NCI-H1694 treated with DMSO at 0.1 percent for 48 hours (cell line): ENCODE data around the gene MAP2K1.
"Not testable (repeated sequence)": the region's sequence is repeated elsewhere in the genome, so short reads cannot be mapped to it uniquely, and the experiment has no call there.

Experiments
- DNase-seq: peaks from one replicate; lab custom pipeline; 2025; lab: John Stamatoyannopoulos, UW

Gene MAP2K1

DNA sequence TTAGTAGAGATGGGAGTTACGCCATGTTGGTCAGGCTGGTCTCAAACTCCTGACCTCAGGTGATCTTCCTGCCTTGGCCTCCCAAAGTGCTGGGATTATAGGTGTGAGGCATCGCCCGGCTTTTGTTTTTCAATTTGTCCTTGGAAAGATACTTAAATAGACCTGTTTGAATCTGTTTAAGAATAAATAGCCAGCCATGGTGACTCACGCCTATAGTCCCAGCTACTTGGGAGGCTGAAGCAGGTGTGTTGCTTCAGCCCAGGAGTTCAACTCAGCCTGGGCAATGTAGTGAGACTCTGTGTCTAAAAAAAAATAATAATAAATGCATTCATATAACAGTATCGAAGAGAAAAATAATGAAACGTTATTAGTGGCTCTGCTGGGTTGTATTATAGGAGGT, 93.6 kb downstream of the MAP2K1 start:
- no peak for DNase-seq

DNA sequence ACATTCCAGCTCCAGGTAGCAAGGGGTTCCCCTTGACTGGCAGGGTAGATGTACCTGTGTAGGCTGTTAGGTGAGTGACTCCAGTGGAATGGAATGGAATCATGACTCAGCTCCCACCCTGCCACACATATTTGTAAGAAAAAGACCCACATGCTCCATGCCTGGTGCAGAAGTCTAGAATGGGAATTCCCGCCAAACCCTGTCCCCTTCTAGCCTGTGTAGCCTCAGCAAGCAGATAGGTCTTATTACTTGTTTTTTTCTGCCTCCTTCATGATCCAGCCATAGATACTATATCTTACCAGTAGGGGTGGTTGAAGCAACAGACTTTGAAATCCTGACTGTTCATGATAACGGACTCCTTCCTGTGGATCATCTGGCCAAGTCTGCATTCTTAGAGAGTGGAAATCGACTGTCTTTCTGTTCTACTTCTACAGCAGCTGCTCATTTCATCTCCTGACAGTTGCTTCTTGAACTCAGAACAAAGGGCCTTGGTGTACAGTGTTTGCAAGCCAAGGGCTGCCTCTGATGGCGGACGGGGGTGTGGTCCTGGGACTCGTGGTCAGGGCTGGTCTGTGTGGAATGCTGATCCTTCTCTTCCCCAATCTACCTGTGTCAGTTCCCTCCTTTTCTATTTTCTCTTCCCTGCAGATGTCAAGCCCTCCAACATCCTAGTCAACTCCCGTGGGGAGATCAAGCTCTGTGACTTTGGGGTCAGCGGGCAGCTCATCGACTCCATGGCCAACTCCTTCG, 94.6 kb downstream of the MAP2K1 start:
- no peak for DNase-seq

GRCh38 chr15:66482539-66482938, 95.8 kb downstream of the MAP2K1 start:
- DNase-seq, result no peak

DNA sequence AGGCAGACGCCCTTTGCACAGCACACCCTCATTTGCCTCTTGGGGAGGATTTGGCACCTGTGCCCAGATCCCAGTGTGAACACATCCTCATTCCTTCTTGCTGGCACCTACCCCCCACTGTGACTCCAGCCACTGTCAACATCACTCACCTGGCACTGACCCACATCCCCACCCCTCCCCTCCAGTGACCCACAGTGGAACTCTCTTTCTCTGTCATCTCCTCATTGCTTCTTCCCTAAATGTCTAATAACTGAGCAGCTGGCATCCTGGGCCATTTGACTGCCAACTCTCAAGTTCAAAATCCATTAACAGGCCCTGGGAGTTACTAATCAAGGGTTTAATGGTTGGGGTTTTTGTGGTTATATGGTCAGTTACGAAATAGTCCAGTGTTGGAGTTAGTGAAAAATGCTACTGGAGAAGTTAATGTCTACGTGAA, 96.4 kb downstream of the MAP2K1 start:
- peak; percentile 4 for DNase-seq

DNA sequence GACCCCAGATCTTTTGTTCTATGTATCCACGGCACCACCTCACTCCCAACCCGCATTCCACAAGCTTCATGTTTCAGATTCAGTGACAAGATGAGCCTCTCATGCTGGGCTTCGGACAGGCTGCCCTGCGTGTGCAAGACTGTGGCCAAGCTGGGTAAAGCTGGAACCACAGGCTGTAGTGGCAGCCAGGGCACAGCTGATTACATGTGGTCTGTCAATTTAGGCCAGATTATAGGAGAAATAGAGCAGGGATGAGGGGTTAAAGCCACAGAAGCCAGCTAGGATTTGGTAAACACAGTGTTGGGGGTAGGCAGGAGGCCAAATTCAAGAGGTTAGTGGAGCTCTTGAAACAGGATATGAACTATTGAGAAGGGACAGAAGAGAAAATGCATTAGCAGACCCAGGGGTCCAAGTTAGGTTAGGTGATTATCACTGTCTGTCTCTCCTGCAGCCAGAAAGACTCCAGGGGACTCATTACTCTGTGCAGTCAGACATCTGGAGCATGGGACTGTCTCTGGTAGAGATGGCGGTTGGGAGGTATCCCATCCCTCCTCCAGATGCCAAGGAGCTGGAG, 97.9 kb downstream of the MAP2K1 start:
- no peak for DNase-seq

DNA sequence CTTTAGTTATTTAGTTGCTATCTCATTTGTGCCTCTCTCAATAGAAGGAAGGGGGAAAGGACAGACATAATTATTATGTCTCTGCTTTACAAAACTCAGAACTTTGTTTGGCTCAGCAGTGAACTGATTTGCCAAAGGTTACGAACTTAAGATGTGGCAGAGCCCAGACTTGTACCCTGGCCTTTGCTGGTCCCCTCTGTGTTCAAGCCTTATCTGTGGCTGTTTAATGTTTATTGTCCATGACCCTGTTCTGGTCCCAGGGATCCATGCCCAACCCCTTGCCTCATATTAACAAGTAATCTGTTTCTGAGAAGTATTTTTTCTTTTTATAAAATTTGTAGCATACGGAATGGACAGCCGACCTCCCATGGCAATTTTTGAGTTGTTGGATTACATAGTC, 100.2 kb downstream of the MAP2K1 start:
- DNase-seq, result no peak

DNA sequence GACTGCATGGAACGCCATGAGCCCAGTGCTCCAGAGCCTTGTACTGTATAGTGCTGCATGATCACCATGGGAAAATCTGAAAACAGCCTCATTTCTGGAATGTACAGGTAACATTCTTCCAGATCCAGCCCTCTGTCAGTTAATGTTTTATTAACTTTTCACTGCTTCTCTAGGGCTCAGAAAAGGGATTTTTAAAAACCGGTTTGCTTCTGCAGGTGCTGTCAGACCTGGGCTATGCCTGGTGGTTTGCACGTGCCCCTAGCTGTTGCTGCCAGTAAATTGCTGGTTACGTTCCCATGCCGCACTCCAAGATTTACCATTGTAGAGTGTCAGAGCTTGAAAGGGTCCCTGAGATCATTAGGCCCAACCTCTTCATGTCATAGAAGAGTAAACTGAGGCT, 101.8 kb downstream of the MAP2K1 start:
- no peak for DNase-seq

DNA sequence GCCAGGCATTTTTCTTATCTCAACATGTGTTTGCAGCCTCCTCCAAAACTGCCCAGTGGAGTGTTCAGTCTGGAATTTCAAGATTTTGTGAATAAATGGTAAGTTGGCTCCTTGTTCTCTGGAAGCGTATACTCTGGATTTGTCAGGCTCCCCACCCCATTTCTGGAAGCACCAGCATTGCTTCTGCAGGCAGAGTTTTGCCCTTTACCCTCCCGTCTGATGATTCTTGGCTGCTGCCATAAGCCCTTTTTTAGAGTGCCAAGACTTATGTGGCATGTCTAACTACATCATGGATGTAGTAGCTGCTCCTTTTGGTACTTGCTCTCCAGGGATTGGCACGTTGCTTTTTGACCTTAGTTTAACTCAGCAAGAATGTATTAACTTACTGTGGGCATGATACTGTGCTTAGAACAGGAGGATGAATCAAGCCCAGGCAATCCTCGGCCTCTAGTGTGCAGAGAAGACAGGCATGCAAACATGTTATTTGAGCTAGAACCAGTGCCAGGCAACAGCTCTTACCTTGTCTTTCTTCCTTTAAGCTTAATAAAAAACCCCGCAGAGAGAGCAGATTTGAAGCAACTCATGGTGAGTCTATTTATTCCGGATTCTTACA, 102.6 kb downstream of the MAP2K1 start:
- no peak for DNase-seq

GRCh38 chr15:66491846-66492245, 105.1 kb downstream of the MAP2K1 start:
- no peak for DNase-seq

DNA sequence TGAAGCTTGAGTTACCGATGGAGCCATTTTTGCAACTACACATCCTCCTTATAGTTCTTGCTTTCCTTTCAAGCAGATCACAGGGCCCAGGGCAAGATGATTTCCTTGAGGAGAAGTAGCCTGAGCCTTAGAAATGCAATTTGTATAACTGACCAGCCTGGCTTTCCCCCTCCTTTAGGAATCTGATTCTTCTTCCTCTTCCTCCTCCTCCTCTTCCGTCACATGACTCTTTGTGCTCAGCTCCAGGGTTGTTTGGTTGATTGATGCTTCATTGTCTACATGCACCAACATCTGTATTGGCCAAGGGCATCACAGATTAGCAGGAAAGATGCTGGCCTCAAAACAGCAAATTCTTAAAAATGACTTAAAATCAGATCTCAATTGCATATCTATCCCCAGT, 107.5 kb downstream of the MAP2K1 start:
- no peak for DNase-seq

- DNase-seq, result no peak
Measured at GRCh38 chr15:66496951-66497501, 110.3 kb downstream of the MAP2K1 start.

GRCh38 chr15:66497502-66498455, 111.1 kb downstream of the MAP2K1 start, which contains the start of gene SNAPC5:
SNAPC5 (minus strand) TSS chr15:66497762; CDS start chr15:66497731, 31 bp downstream.
- peak; percentile 77 for DNase-seq

GRCh38 chr15:66498501-66499386, 112.0 kb downstream of the MAP2K1 start:
- DNase-seq, result peak; percentile 17

DNA sequence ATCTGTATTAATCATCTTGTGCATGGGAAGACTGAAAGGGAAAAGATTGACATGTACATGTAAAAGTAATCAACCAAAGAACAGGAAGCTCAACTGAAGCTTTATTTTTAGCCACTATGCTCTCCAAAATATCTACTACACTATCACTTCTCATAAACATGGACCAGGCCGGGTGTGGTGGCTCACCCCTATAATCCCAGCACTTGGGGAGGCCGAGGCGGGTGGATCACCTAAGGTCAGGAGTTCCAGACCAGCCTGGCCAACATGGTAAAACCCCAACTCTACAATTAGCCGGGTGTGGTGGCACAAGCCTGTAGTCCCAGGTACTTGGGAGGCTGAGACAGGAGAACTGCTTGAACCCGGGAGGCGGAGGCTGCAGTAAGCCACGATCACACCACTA, 113.6 kb downstream of the MAP2K1 start:
- DNase-seq, result not testable (repeated sequence)

GRCh38 chr15:66502491-66502890, 115.8 kb downstream of the MAP2K1 start:
- DNase-seq, result peak; percentile 16

DNA sequence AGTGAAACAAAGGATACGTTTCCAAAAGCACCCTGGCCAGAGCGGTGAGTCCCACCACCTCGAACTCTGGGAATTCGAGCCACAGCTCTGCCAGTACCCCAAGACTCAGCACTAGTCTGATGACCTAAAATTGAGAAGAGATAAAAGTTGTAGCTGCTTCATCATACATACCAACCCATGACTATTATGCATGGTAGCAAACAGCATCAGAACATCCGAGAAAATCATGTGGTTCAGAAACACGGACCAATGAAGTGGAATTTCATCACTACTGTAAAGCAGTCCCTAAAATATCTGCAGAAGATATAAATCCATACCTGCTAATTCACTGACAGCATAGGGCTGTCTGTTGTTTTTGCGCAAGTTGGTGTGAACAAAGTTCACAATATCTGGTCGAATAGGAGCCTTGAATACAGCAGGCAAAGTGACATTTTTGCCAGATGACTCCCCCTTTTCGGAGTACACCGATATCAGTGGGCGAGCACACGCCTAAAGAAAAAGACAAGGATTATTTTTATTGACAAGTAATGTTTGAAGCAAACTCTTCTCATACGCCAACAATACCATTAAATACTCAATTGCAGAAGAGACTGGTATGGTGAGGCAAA, 116.4 kb downstream of the MAP2K1 start:
- DNase-seq, result not testable (repeated sequence)

GRCh38 chr15:66503780-66504562, 117.3 kb downstream of the MAP2K1 start:
- no peak for DNase-seq

GRCh38 chr15:66504563-66505429, 118.1 kb downstream of the MAP2K1 start, which contains the start of the genes RPL4 and ZWILCH:
RPL4 (minus strand) TSS chr15:66504855; CDS start chr15:66504790, 65 bp downstream.
ZWILCH (plus strand) TSS chr15:66505326; CDS start chr15:66505339, 13 bp downstream.
- DNase-seq, result peak; percentile 57
